Hematopoietic multipotent progenitor cell treated with erythropoietin and hydrocortisone succinate and interleukin-3 and kit ligand, for 4 days (in vitro differentiated cells): ENCODE measurements around the gene UCN2.

ENCODE experiments used
- DNase-seq: peaks from one replicate; pipeline ENCODE4 v3.0.0-alpha.2; 2015

UCN2 gene

DNA sequence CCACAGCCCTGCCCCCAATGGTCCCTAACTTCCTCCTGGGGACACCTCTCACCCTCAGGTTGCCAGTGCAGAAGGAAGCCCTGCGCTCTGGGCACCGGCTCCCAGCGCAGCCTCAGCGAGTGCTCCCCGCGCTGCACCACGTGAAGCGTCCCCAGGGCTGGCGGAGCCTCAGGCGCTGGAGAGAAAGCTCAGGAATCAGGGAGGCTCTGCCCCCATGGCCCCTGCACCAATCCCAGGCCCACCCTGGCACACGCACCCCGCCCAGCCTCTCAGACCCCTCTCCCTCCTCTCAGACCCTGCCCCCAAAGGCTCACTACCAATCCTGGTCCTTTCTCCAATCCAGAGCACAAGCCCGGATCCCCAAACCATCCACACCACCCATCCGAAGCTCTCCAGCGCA is 24.6 kb upstream of the UCN2 start:
- DNase-seq: no peak

DNA sequence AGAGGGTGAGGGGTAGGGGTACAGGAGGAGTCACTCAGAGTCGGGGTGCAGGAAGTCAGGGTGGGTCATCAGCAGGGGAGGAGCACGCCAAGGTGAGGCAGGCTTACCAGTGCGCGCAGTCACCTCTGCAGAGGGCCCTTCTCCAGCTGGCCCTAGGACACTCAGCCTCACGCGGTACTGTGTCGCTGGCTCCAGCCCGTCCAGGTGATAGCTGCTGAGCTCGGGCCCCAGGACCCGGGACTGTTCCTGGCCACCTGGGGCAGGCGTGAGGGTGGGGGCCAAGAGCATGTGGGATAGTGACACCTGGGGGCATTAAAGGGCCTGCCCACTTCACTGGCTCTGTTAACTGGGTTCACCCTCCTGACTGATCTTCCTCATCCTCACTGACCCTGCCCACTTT is 24.1 kb upstream of the UCN2 start:
- no peak for DNase-seq

DNA sequence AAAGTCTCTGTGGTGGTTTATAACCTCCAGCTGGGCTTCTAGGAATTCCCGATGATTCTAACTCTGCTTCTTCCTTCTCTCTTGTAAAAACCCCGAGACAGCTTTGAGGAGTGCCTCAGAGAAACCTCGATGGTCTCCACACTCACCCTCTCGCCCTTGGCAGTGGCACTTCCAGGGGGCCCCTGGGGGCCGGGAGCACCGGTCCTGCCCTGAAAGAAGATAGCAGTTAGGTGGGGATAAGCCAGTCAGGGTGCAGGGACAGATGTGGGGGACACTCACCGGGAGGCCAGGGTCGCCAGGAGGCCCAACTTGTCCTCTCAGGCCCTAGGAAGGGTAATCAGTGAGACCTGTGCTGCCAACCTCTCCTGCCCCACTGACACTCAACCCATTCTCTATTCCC is 21.8 kb upstream of the UCN2 start:
- DNase-seq: no peak

GRCh38 chr3:48584836-48585235 is 21.3 kb upstream of the UCN2 start:
- DNase-seq: no peak

DNA sequence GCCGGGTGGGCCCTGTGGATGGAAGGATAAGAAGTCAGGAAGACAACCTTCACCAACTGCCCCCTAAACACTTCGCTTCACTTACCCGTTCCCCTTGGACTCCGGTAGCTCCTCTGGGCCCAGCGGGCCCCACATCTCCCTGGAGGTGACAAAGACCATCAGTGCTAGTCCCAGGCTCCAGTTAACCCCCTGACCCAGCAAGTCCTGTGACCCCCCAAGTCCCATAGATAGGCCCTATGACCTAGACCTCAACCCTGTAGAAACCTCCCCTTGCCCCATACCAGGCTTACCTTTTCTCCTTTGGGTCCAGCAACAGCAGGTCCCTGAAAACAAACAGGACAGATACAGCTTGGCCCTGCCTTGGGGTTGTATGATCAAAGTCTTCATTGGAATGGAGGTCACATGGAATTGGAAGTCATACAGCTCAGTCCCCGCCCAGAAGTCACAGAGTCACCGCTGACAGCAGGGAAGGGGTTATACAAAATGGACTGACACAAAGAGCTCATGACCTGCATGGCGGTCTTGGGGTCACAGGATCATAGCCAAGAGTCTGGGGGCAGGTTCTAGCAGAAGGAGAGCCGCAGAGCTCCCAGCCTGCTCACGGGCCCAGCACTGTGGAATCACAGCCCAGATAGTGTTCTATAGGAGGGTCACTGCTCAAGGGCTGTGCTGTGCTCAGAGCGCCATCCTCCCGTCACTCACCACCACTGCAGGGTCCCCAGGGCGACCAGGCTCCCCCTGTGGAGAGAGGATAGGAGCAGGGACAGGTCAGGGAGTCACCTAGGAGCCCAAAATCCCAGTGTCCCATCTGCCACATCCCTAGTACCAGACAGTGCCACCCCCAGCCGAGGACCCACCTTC is 18.3 kb upstream of the UCN2 start:
- DNase-seq: no peak

DNA sequence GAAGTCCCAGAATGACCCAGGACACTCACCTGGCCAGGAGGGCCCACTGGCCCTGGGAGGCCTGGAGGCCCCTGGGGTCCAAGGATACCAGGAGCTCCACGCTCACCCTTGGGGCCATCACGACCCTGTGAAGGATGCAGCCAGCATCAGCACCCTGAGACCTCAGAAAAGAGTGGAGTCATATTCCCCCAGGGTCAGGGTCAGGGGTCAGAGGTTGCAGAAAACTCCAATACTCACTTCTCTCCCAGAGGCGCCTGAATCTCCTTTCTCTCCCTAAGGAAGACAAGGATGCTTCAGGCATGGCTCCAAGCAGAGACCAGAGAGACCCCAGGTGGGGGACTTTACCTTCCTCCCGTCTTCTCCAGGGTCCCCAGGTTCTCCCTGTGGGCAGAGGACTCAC is 13.1 kb upstream of the UCN2 start:
- DNase-seq: no peak

DNA sequence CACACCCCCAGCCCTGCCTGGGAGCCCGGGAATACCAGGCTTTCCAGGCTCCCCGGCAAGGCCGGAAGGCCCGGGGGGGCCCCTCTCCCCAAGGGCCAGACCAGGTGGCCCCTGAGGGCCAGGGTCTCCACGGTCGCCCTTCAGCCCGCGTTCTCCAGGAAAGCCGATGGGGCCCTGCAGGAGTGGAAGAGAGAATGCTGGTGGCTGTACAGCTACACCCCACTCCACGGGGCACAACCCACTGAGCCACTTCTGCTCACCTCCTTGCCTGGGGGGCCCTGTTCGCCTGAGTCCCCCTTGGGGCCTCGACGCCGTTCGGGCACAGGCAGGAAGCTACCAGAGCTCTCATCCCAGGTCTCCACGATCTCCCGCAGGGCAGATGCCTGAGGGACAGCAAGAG is 11.8 kb upstream of the UCN2 start:
- DNase-seq: no peak

GRCh38 chr3:48573973-48574585 is 10.5 kb upstream of the UCN2 start:
- no peak for DNase-seq

DNA sequence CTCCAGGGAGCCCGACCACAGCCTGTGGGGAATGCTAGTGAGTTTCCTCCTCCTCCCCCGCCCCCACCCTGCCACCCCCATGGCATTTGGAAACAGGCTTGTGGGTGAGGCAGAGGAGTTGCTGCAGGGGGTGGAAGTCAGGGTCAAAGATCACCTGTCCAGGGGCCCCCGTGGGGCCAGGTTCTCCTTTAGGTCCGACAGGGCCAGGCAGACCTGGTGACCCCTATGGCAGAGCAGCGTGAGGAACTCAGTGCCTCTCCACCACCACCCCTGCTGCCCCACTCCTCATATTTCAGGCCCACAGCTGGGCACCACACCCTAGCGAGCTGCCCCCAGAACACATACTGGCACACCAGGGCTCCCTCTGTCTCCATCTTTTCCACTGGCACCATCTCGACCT is 8.9 kb upstream of the UCN2 start:
- DNase-seq: no peak

GRCh38 chr3:48571938-48572337 is 8.4 kb upstream of the UCN2 start:
- DNase-seq: no peak

DNA sequence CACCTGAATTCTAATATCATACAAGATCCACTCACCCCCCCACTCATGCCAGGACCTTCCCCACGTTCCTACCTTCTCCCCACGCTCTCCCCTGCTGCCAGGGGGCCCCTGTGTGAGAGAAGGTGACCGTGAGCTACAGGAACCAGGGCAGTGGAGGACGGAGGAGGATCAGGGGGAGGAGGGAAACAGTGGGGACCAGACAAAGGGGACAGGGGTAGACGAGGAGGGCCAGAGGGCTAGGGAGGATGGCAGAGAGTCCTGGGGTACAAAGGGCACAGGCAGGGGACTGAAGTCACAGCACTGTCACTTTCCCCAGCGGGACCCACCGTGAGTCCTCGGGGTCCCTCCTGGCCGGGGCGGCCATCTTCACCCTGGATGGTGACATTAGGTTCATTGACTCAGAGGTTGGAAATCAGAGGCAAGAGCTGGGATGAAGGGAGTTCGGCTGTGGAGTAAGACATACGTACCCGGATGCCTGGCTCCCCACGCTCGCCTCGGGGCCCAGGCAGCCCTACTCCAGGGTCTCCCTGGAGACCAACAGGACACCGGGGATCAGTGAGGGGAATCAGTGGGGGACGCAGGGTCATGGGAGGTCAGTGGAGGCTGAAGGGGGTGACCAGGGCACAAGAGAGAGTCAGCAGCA is 6.3 kb upstream of the UCN2 start:
- DNase-seq: no peak

DNA sequence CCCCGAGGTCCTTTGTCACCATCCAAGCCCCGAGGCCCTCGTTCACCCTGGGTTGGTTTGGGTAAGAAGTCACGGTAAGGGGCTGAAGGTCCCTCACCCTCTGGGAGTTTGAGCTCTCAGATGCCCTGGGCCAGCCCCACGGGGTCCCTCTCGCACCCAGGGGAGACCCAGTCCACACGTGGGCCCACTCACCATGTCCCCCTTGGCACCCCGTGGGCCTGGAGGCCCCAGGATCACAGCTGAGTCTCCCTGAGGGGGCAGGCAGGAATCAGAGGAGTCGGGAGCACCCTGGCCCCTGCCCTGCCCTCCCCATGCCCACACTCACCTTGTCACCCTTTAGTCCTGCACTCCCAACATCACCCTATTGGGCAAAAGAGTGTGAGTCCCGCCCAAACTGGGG is 5.8 kb upstream of the UCN2 start:
- no peak for DNase-seq

- no peak for DNase-seq
Observed at GRCh38 chr3:48568476-48568875, 4.9 kb upstream of the UCN2 start.

DNA sequence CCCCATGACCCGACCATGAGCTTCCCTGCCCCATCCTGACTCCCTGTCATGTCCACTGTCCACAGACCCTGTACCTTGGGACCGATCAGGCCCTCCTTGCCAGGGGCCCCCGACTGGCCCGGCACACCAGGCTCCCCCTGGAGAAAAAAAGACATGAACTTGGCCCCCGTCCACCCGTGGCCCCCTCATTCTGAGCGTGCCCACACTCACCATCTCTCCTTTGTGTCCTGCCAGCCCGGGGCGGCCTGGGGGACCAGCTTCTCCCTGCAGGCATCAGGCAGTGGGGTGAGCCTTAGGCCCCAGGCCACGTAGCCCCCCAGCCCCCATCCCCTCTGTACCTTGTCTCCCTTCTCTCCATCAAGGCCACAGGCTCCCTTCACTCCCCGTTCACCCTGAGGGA is 3.9 kb upstream of the UCN2 start:
- no peak for DNase-seq

DNA sequence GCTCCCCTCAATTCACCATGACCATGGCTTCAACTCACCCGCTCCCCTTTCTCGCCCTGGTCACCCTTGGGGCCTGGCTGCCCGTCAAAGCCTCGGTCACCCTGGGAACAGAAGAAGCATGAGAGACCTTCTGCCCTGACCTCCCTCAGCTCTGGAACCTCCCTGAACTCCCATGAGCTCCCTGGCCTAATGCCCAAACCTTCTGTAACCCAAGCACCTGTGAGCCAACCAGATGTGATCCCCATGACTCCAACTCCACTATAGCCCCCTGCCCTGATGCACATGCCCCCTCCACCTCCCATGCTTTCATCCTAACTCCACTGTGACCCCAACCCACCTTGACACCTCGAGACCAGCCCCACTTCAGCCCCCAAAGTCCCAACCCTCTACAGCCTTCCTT is 3.5 kb upstream of the UCN2 start:
- no peak for DNase-seq

- no peak for DNase-seq
Observed at GRCh38 chr3:48566401-48566760, 2.8 kb upstream of the UCN2 start.

DNA sequence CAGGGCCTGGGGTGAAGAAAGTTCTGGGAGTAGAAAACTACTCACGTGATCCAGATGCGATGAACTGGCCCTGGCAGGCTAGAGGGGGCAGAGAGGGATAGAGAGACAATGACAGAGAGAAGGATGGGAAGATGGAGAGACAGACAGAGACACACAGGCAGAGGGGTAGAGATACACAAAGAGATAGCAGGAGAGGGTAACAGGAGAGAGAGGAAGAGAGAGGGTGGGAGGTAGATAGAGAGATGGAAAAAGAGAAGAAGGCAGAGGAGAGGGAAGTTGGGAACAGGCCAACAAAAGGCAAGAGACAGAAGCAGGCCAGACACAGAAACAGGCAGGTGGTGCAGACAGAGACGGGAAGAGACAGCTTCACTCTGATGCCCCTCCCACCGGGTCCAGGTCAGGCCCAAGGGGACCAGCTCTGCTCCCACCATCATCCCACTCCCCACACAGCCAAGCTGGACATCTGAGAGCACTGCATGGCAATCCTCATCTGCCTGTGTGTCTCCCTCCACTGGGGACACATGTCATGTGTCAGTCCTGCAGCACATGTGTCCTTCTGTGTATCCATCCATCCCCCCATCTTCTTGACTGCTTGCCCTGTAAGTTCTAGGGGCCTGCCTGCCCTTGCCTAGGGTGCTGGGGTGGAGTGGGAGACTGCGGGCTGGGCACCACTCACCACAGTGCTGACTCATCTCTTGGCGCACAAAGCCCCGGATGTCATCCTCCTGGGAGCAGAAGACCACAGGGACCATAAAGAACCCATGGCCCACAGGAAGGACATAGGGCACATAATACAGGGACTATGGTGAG is 2.2 kb upstream of the UCN2 start:
- DNase-seq: peak; percentile 65

DNA sequence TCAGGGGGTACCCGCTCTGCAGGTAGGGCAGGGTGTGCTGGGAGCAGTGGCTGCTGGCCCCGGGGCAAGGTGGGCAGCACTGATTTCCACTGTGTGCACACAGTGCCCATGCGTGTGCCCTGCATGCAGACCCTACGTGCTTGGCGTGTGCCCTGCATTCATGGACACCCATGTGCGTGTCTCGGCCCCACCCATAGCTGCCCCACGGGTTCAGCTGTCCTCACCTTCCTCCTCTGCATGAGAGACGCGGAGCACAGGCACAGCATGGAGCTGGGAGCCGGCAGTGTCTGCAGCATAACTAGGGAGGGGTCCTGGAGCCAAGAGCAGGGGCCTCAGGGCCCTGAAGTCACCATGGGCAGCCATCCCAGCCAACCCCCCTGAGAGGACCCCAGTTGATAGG is 1.6 kb upstream of the UCN2 start:
- no peak for DNase-seq

DNA sequence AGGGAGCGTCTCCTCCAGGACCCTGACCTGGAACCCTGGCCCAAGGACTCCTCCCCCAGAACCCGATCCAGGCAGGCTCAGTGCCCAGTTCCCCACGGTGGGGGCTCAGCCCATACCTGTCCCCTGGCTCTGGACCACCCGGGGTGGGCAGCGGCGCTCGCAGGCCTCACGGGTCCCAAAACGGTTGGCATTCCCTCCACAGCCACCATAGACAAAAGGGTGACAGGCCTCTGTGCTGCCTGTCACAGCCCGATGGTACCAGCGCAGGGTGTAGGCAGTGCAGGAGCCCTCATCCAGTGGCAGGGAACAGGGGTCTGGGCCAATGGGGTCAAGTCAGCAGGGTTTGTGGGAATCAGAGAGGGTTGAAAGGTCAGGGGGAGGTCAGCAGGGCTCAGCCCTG is 1.1 kb upstream of the UCN2 start:
- no peak for DNase-seq

DNA sequence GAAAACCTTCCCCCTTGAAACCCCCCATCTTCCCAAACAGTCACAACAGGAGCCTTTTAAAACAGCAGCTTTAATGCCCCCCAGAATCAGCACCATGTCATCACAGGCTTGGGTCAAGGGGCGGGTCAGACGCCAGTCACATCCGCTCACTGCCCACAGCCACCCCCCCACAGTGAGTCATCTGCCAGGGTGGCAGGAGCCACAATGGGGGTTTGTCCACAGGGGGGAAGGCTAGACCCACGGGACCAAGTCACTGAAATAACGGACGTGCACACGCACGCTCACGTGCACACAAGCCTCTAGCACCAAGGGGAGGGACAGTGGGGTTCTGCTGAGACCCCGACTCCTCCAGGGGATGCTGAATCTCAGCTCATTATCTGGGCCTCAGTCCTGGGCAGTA is 441 bp upstream of the UCN2 start:
- DNase-seq: peak; percentile 87

GRCh38 chr3:48562367-48563095 is 1.1 kb downstream of the UCN2 start:
- no peak for DNase-seq

GRCh38 chr3:48561045-48561736 is 2.4 kb downstream of the UCN2 start:
- DNase-seq: peak; percentile 89
